NCI-H446 treated with DMSO at 0.1 percent for 48 hours (cell line): ENCODE results near the gene GOLGA6L10.
"Not testable (repeated sequence)": the region's sequence is repeated elsewhere in the genome, so short reads cannot be mapped to it uniquely, and the experiment has no call there.

Experiments
- DNase-seq: peaks from one replicate; lab custom pipeline; 2025; lab: John Stamatoyannopoulos, UW

The GOLGA6L10 gene

GRCh38 chr15:82349375-82349774 is at the start of gene GOLGA6L10:
GOLGA6L10 (minus strand) TSS chr15:82349475; CDS start chr15:82349375, 100 bp downstream.
- DNase-seq: not testable (repeated sequence)

GRCh38 chr15:82398785-82399184 is 49.5 kb upstream of the GOLGA6L10 start:
- DNase-seq: no peak

GRCh38 chr15:82397817-82398216 is 48.5 kb upstream of the GOLGA6L10 start:
- no peak for DNase-seq

- not testable (repeated sequence) for DNase-seq
Measured at GRCh38 chr15:82395788-82396187, 46.5 kb upstream of the GOLGA6L10 start.

- DNase-seq: no peak
Measured at GRCh38 chr15:82393671-82394070, 44.4 kb upstream of the GOLGA6L10 start.

- DNase-seq: not testable (repeated sequence)
Measured at GRCh38 chr15:82392077-82392476, 42.8 kb upstream of the GOLGA6L10 start.

- not testable (repeated sequence) for DNase-seq
Measured at GRCh38 chr15:82390152-82390551, 40.9 kb upstream of the GOLGA6L10 start.

GRCh38 chr15:82387209-82387608 is 37.9 kb upstream of the GOLGA6L10 start:
- not testable (repeated sequence) for DNase-seq

GRCh38 chr15:82381330-82381955 is 32.2 kb upstream of the GOLGA6L10 start:
- not testable (repeated sequence) for DNase-seq

GRCh38 chr15:82379552-82379951 is 30.3 kb upstream of the GOLGA6L10 start:
- DNase-seq: not testable (repeated sequence)

GRCh38 chr15:82373661-82374060 is 24.4 kb upstream of the GOLGA6L10 start:
- DNase-seq: not testable (repeated sequence)

GRCh38 chr15:82371656-82372055 is 22.4 kb upstream of the GOLGA6L10 start:
- no peak for DNase-seq

- DNase-seq: not testable (repeated sequence)
Measured at GRCh38 chr15:82367790-82368189, 18.5 kb upstream of the GOLGA6L10 start.

GRCh38 chr15:82365692-82366323 is 16.5 kb upstream of the GOLGA6L10 start:
- not testable (repeated sequence) for DNase-seq

GRCh38 chr15:82364548-82364947 is 15.3 kb upstream of the GOLGA6L10 start:
- DNase-seq: not testable (repeated sequence)

GRCh38 chr15:82362790-82363189 is 13.5 kb upstream of the GOLGA6L10 start:
- DNase-seq: not testable (repeated sequence)

- not testable (repeated sequence) for DNase-seq
Measured at GRCh38 chr15:82360618-82361017, 11.3 kb upstream of the GOLGA6L10 start.

- not testable (repeated sequence) for DNase-seq
Measured at GRCh38 chr15:82355055-82355454, 5.8 kb upstream of the GOLGA6L10 start.

- not testable (repeated sequence) for DNase-seq
Measured at GRCh38 chr15:82354546-82354945, 5.3 kb upstream of the GOLGA6L10 start.

- not testable (repeated sequence) for DNase-seq
Measured at GRCh38 chr15:82347645-82348044, 1.6 kb downstream of the GOLGA6L10 start.

- DNase-seq: not testable (repeated sequence)
Measured at GRCh38 chr15:82345176-82345575, 4.1 kb downstream of the GOLGA6L10 start.

GRCh38 chr15:82344421-82344820 is 4.9 kb downstream of the GOLGA6L10 start:
- DNase-seq: not testable (repeated sequence)

- DNase-seq: not testable (repeated sequence)
Measured at GRCh38 chr15:82343851-82344250, 5.4 kb downstream of the GOLGA6L10 start.
